ENCODE results near the gene P2RX5.

GRCh38 chr17:3643889-3644349 lies 52.0 kb downstream of the P2RX5 start:
- no peak for TF ChIP-seq EZH2phosphoT487 (IDR thresholded peaks at IDR 0.05; ENCODE audit: borderline replicate concordance)
- no peak for TF ChIP-seq CTCF (conservative IDR thresholded peaks at IDR 0.05; ENCODE audit: low read length)

All from Loucy (cell line).